K562 treated with DMSO at 1 percent for 12 hours (cell line): ENCODE results near the gene CLEC4A. TPM values are rescaled to one million over a fixed set of nuclear protein-coding genes. Genes with fewer than 3 reads are reported as not detected.

Source experiments
- total RNA-seq: library from RNA; unstranded; fragments of 300-600 nt; gene quantifications from 2 replicates; pipeline ENCODE4 v1.2.3, GENCODE V29; 2022; ENCODE audit not compliant: insufficient read depth

Gene CLEC4A
- total RNA-seq: not detected in 2 replicates

GRCh38 chr12:8123124-8123912, at the start of gene CLEC4A:
CLEC4A (plus strand) TSS chr12:8123617; CDS start chr12:8123879, 262 bp downstream.

DNA sequence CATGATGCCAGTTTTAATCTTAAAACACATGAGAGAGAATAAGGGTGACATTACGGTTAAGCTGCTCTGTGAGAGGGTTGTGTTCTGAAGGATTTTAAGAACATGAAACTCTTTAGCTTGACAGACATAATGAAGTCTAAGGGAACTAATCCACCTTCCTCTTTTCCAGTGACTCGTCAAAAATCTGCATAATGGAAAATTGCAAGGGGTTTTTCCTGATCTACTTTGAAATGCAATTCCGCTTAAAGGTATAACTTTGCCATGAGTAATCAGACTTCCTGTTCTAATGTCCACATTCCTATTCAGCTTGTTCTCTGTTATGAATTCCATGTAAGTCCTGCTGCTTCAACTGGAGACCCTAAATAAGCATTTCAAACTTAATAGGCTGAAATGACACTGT, 33.4 kb downstream of the CLEC4A start, which contains the start of gene ZNF705A:
Gene ZNF705A, plus strand, starts transcription at position 171 of the 400 bp plus-strand sequence. CDS start 15,611 bp downstream, outside the sequence.

Other genes starting within 250 kb of the CLEC4A start
- 48.6 and 88.3 TPM in 2 replicates for gene SLC2A3, start 187.4 kb upstream of the CLEC4A start, total RNA-seq
- 1.7 and 8.2 TPM in 2 replicates for gene FOXJ2, start 90.9 kb upstream of the CLEC4A start, total RNA-seq
- gene C3AR1, start 57.3 kb upstream of the CLEC4A start, total RNA-seq: 2.4 and 3.7 TPM in 2 replicates
- gene NECAP1, start 41.3 kb upstream of the CLEC4A start, total RNA-seq: 11.5 and 15.4 TPM in 2 replicates
- not detected in 2 replicates for gene ZNF705A, start 33.4 kb downstream of the CLEC4A start, total RNA-seq
- 0.26 TPM in 1 of 2 replicates, not detected in the other for gene FAM90A1, start 104.0 kb downstream of the CLEC4A start, total RNA-seq